Skeletal muscle tissue (tissue), 4 donors: ENCODE measurements around the gene ZNF521. TPM values are rescaled to one million over a fixed set of nuclear protein-coding genes. Genes with fewer than 3 reads are reported as not detected.

ENCODE experiments used
- H3K27ac ChIP-seq: one replicate; pipeline ENCODE4 v1.7.0; 2013; ENCODE audit warnings: mild to moderate bottlenecking, low read depth, low read length, inconsistent platforms
- H3K27me3 ChIP-seq, 3 donors: one replicate each; pipeline ENCODE4 v1.7.0; 2013; ENCODE audit warnings: low read length in 3 of 3; ENCODE audit not compliant: control insufficient read depth in 3 of 3, insufficient read depth in 3 of 3
- H3K36me3 ChIP-seq, 3 donors: one replicate each; pipeline ENCODE4 v1.7.0; 2013; ENCODE audit warnings: low read length in 3 of 3; ENCODE audit not compliant: control insufficient read depth in 3 of 3, insufficient read depth in 3 of 3
- H3K4me1 ChIP-seq, 3 donors: one replicate each; pipeline ENCODE4 v1.7.0; 2013; ENCODE audit warnings: low read length in 3 of 3, mild to moderate bottlenecking in 3 of 3; ENCODE audit not compliant: control insufficient read depth in 3 of 3, insufficient read depth in 3 of 3
- H3K4me3 ChIP-seq, 3 donors: one replicate each; pipeline ENCODE4 v1.7.0; 2013; ENCODE audit warnings: low read length in 3 of 3
- H3K9ac ChIP-seq, 3 donors: one replicate each; pipeline ENCODE4 v1.7.0; 2013; ENCODE audit warnings: low read length in 3 of 3, mild to moderate bottlenecking in 3 of 3, moderate library complexity in 2 of 3, low read depth in 1 of 3
- H3K9me3 ChIP-seq, 3 donors: one replicate each; pipeline ENCODE4 v1.7.0; 2013; ENCODE audit warnings: low read length in 3 of 3; ENCODE audit not compliant: control insufficient read depth in 3 of 3
- total RNA-seq: library from RNA; depleted of rRNA; stranded (reverse); fragments of >200 nt; gene quantifications from one replicate; pipeline ENCODE4 v1.2.3, GENCODE V29; 2014
- donor health status: Osteomylitis.

Gene ZNF521
- total RNA-seq, 1 donor from 2014 or later = 40.2 TPM

DNA sequence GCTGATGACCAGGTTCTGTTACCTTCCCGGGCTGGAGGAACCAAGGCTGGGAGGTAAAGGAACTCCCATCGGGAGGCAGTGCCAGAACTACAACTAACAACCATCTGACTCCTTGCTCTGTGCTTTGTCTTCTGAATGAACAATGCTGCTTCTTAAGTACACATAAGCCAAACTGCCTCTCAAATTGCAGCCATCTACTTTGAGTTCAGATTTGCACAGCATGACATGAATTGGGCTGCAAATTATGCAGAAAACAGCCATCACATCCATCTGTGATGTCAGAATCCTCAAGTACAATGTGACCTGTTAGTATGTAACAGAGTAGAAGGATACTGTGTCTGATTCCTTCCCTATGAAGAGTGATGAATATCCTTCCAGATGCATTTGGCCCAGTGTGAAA, 290.6 kb downstream of the ZNF521 start:
- no peak overlapping the region for H3K4me3 ChIP-seq
- H3K9ac ChIP-seq = no peak overlapping the region
- H3K9me3 ChIP-seq = no peaks in the 10 kb centered on the region
- H3K36me3 ChIP-seq = no peaks in the 10 kb centered on the region
- H3K27ac ChIP-seq = no peak overlapping the region
- H3K27me3 ChIP-seq = no peaks in the 10 kb centered on the region
- H3K4me1 ChIP-seq = no peaks in the 10 kb centered on the region

DNA sequence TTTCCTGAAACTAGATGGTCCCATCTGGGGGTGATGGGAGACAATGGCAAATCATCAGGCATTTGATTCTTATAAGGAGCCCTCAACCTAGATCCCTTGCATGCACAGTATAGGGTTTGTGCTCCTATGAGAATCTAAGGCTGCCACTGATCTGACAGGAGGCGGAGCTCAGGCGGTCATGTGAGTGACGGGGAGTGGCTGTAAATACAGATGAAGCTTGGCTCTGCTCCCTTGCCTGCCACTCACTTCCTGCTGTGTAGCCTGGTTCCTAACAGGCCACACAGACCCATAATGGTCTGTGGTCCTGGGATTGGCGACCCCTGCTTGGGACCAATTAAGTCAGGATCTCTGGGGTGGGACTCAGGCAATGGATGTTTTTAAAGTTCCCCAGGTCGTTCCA, 293.4 kb downstream of the ZNF521 start:
- Histone ChIP-seq H3K9me3 (no peaks in the 10 kb centered on the region), H3K4me3 (no peak overlapping the region), H3K9ac (no peak overlapping the region), H3K4me1 (no peaks in the 10 kb centered on the region), H3K36me3 (no peaks in the 10 kb centered on the region), H3K27me3 (no peaks in the 10 kb centered on the region), H3K27ac (no peak overlapping the region)

DNA sequence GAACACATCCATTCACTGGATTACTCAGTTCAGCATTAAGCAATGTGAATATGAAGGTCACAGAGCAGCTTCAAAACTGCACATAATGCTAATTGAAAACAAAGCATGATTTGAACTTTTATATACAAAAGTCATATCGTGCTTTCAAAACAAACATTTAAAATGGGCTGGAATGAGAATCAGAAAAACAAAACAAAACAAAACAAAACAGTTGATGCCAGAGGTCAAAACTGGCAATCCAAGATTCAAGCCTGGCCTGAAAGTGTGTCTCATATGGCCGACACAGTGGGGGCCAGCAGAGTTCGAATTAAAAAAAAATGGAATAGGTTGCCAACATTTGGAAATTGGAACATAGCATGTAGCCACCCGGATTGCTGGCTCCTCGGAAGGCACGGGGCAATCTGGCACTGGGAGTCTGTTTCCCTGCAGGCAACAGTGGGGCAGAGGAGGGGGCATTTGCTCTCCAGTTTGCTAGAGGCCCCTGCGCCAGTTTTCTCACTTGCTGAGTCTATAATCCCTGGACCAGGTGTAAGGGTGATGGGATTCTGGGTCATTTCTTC, 294.4 kb downstream of the ZNF521 start:
- no peaks in the 10 kb centered on the region for H3K27me3 ChIP-seq
- no peaks in the 10 kb centered on the region for H3K9me3 ChIP-seq
- H3K27ac ChIP-seq = no peak overlapping the region
- no peaks in the 10 kb centered on the region for H3K36me3 ChIP-seq
- H3K4me1 ChIP-seq = no peaks in the 10 kb centered on the region
- no peak overlapping the region for H3K9ac ChIP-seq
- no peak overlapping the region for H3K4me3 ChIP-seq

DNA sequence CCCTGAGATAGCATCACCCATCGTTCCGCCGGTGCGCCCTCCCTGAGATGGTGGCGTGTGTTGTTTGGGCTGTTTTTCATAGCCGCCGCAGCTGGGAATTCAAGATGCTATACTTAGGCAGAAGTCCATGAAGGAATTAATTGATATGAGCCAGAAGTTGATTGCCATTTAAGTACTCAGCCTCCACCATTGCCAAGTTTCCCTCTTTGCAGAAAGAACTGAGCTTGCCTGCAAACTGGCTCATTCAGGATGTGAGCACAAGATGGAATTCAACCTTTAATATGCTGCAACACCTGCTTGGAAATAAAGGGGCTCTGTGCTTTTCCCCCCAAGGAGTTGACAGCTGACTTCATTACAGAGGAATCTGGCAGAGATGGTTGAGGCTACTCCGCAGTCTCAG, 295.5 kb downstream of the ZNF521 start:
- no peak overlapping the region for H3K9ac ChIP-seq

DNA sequence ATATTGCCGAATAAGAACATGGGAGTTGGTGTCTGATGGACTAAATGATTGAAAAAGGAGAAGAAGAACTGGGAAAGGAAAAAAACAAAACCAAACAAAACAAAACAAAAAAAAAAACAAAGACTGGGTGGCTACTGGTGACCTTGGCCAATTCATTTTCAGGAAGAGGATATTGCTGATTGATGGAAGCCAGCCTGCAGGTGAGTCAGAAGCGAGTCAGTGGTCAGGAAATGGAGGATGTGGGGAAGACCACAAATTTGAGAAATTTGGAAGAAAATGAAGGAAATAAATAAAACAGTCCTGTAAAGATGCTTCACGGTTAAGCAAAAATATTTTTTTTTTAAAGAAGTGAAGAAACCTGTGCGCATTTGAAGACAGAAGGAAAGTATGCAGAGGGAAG, 296.9 kb downstream of the ZNF521 start:
- H3K9me3 ChIP-seq = no peaks in the 10 kb centered on the region
- no peaks in the 10 kb centered on the region for H3K4me1 ChIP-seq
- no peaks in the 10 kb centered on the region for H3K27me3 ChIP-seq
- H3K27ac ChIP-seq = no peak overlapping the region
- H3K9ac ChIP-seq = no peak overlapping the region
- no peak overlapping the region for H3K4me3 ChIP-seq
- H3K36me3 ChIP-seq = no peaks in the 10 kb centered on the region

More for the DNA sequence above, 295.5 kb downstream of the ZNF521 start:
- no peaks in the 10 kb centered on the region for H3K36me3 ChIP-seq
- no peaks in the 10 kb centered on the region for H3K9me3 ChIP-seq
- no peak overlapping the region for H3K27ac ChIP-seq
- H3K4me3 ChIP-seq = no peak overlapping the region
- no peaks in the 10 kb centered on the region for H3K27me3 ChIP-seq
- H3K4me1 ChIP-seq = no peaks in the 10 kb centered on the region

DNA sequence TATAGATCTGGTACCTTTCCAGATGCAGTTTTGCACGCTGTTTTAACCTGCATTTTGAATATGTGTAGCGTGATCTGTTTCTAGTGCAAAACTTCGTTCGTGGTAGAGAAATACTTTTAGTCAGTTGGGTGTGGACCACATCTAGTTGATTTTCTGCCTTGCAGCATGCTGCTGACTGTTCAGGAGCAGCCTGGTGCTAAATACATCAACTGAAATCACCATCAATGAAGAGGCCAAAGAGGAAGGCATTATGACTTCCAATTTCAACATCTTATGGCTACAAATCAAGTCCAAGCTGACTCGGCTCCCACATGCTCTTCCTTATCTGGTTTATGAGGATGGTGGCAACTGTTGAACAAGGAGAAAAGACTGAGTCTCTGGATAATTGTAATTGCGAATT, 298.5 kb downstream of the ZNF521 start:
- no peaks in the 10 kb centered on the region for H3K36me3 ChIP-seq
- H3K9ac ChIP-seq = no peak overlapping the region
- no peak overlapping the region for H3K4me3 ChIP-seq
- no peaks in the 10 kb centered on the region for H3K27me3 ChIP-seq
- H3K4me1 ChIP-seq = no peaks in the 10 kb centered on the region
- no peaks in the 10 kb centered on the region for H3K9me3 ChIP-seq
- H3K27ac ChIP-seq = no peak overlapping the region

DNA sequence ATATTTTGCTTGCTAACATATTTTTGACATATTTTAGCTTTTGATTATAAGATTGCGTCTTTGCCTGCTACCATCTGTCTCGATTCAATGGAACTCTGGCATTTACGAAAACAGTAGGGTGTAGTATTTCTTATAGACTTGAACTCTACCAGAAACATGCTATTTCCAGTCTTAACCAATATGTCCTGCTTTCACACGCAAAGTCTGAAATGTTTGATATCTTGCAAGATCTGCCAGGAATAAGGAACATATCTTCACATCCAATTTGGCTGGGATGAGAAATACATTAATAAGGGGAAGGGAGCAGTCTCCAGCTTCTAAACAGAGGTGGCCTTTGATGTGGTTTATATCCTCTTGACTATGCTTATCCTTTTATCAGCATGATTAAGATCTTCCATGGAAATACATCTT, 299.4 kb downstream of the ZNF521 start:
- H3K9ac ChIP-seq = no peak overlapping the region
- H3K27me3 ChIP-seq = no peaks in the 10 kb centered on the region
- H3K27ac ChIP-seq = no peak overlapping the region
- H3K4me1 ChIP-seq = no peaks in the 10 kb centered on the region
- H3K9me3 ChIP-seq = no peaks in the 10 kb centered on the region
- no peaks in the 10 kb centered on the region for H3K36me3 ChIP-seq
- H3K4me3 ChIP-seq = no peak overlapping the region

DNA sequence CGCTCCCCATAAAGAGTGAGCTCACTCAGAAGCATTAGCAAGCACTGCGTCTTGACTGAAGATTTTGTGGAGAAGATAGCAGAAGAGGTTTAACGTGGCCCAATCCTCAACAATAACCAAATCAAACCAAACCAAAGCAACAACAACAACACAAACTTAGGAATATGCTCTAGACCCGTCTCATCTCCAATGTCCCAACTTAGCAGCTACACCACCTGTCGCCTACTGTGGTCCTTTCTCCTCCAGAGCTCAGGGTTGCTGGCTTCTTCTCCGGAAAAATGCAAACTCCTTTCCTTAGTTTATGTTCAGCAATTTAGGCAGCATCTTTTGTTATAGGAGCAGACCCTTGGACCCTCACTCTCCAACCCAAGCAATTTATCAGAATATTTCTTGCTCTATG, 301.4 kb downstream of the ZNF521 start:
- no peaks in the 10 kb centered on the region for H3K9me3 ChIP-seq
- H3K36me3 ChIP-seq = no peaks in the 10 kb centered on the region
- no peak overlapping the region for H3K4me3 ChIP-seq
- no peak overlapping the region for H3K27ac ChIP-seq
- no peak overlapping the region for H3K9ac ChIP-seq
- H3K4me1 ChIP-seq = no peaks in the 10 kb centered on the region
- H3K27me3 ChIP-seq = no peaks in the 10 kb centered on the region

DNA sequence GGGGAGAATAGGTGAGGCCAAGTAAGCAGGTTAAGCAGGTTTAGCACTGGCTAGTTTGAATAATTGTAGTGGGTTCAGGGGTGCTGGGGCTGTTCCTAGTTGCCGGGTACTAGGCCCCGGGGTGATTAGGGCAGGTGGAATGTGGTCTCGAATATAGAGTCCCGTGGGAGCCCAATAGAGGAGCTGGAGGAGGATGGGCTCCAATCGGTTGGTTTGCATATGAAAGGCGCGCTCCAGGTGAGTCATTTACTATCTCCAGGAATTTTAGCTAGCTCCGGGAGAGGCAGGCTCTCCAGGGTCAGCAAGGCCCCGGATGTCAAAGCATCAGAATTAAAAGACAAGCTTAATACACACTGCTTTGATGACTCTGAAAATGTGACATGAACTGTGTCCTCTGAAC, 304.0 kb downstream of the ZNF521 start:
- Histone ChIP-seq H3K27me3 (no peaks in the 10 kb centered on the region), H3K4me3 (no peak overlapping the region)

DNA sequence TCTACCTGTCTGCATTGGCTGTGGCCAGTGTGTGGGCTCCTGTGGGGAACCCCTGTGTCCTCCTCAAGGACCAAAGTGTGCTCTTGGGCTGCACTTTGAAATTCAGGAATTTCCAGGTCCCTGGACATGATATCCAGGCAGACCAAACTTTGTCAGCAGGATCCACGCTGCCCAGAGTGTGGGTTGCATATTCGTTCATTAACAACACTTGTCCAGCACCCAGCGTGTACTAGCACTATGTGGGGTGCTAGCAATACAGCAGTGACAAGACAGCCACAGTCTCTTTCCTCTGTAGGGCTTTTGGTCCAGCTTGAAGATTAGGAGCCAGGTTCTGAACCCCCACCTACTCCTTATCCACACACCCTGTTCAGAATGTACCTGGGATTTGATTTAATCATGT, 304.5 kb downstream of the ZNF521 start:
- Histone ChIP-seq H3K9me3 (no peaks in the 10 kb centered on the region), H3K9ac (no peak overlapping the region), H3K27me3 (no peaks in the 10 kb centered on the region), H3K4me3 (no peak overlapping the region), H3K36me3 (no peaks in the 10 kb centered on the region), H3K4me1 (peaks cover 4 to 6% (median 4%) of the 10 kb centered on the region in 3 donors), H3K27ac (no peak overlapping the region)

More for the DNA sequence above, 304.0 kb downstream of the ZNF521 start:
- no peak overlapping the region for H3K9ac ChIP-seq
- H3K27ac ChIP-seq = no peak overlapping the region
- no peaks in the 10 kb centered on the region for H3K9me3 ChIP-seq
- H3K36me3 ChIP-seq = no peaks in the 10 kb centered on the region
- H3K4me1 ChIP-seq = peaks cover 0 to 4% (median 4%) of the 10 kb centered on the region in 3 donors

DNA sequence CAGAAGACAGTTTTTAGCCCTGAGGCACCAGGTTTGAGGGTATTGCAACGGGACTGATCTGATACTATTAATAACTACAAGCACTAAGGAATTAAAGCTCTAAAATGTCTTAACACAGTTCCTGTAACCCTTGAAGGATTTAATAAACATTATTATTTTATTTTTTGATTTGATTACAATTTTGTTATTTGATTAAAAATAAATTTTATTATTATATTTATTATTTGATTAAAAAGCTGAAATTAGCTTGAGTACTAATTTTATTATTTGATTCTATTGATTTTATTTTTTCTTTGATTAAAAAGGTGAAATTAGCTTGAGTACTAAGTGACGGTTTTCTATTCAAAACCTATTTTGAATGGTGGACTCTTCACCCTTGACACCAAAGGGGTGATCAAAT, 307.3 kb downstream of the ZNF521 start:
- Histone ChIP-seq H3K4me1 (peaks cover 4 to 12% (median 7%) of the 10 kb centered on the region in 3 donors), H3K9ac (no peak overlapping the region), H3K4me3 (no peak overlapping the region), H3K27me3 (no peaks in the 10 kb centered on the region), H3K36me3 (no peaks in the 10 kb centered on the region), H3K27ac (no peak overlapping the region), H3K9me3 (no peaks in the 10 kb centered on the region)
